Aorta (tissue), 5 donors: ENCODE results near the gene TMEM259. TPM values are rescaled to one million over a fixed set of nuclear protein-coding genes. Genes with fewer than 3 reads are reported as not detected.

Experiments
- ATAC-seq: fragments of 200-7000 bp; cut with Tn5 transposase; one replicate; pipeline ENCODE4 v1.9.1; 2022; ENCODE audit warnings: moderate library complexity; ENCODE audit not compliant: low FRiP score
- DNase-seq, 2 donors: peaks; one replicate each; pipeline ENCODE4 v3.0.0-alpha.2; 2020
- H3K27ac ChIP-seq, 2 donors: one replicate each; pipeline ENCODE4 v1.5.1; 2013; ENCODE audit warnings: low read length in 2 of 2, mild to moderate bottlenecking in 2 of 2, moderate library complexity in 2 of 2, control low read depth in 1 of 2, inconsistent platforms in 1 of 2, low read depth in 1 of 2
- H3K27me3 ChIP-seq, 2 donors: one replicate each; pipeline ENCODE4 v1.6.1; 2013; ENCODE audit warnings: control low read depth in 1 of 2, low read length in 1 of 2, mild to moderate bottlenecking in 1 of 2, moderate library complexity in 1 of 2; ENCODE audit not compliant: insufficient read depth in 2 of 2, control insufficient read depth in 1 of 2
- H3K36me3 ChIP-seq, 2 donors: one replicate each; pipeline ENCODE4 v1.6.1; 2013; ENCODE audit warnings: control low read depth in 1 of 2, low read length in 1 of 2, mild to moderate bottlenecking in 1 of 2; ENCODE audit not compliant: insufficient read depth in 2 of 2, control insufficient read depth in 1 of 2
- H3K4me1 ChIP-seq, 2 donors: one replicate each; pipeline ENCODE4 v1.6.1; 2013; ENCODE audit warnings: low read length in 2 of 2, control low read depth in 1 of 2, mild to moderate bottlenecking in 1 of 2, moderate library complexity in 1 of 2; ENCODE audit not compliant: insufficient read depth in 2 of 2, control insufficient read depth in 1 of 2
- H3K4me3 ChIP-seq, 2 donors: one replicate each; pipeline ENCODE4 v1.5.1; 2013; ENCODE audit warnings: low read length in 2 of 2, control low read depth in 1 of 2, mild to moderate bottlenecking in 1 of 2
- H3K9me3 ChIP-seq: one replicate; pipeline ENCODE4 v1.6.1; 2013; ENCODE audit warnings: mild to moderate bottlenecking, low read length; ENCODE audit not compliant: control insufficient read depth
- WGBS, 2 donors: extraction: QIAGEN DNeasy Blood & Tissue Kit; methylation state at CpG; one replicate each; pipeline ENCODE4 v1.1.7; 2013; 5-methylcytosine and 5-hydroxymethylcytosine counted together
- intact Hi-C, 2 donors: fragments of 100-400 bp; cut with DNase I; formaldehyde crosslinking; loops; one replicate each; pipeline versions ENCODE4 v1.14.2 to v1.15.0; 2022
- polyA plus RNA-seq, 2 donors: library from polyadenylated mRNA; stranded (reverse); fragments of 200-250 nt; gene quantifications; one replicate each; pipeline ENCODE4 v1.2.3, GENCODE V29; 2013
- total RNA-seq, 2 donors: library from RNA; stranded (reverse); fragmentation: NEBNext Ultra II Directional; extraction: Animal tissue kit (Norgen Biotek cat#: 25700); gene quantifications; one replicate each; pipeline ENCODE4 v1.2.1, GENCODE V29; 2021
- donor health status: healthy with polysubstance abuse.
- donor health status: Bipolar disorder and iron deficiency.
- donor health status: DM: no; HTN: no; CAD: no.
- donor health status: DM: no; HTN: no; CAD: no.
- donor health status: DM: yes; HTN: yes; CAD: no.

The TMEM259 gene
- total and polyA plus RNA-seq, 4 donors, result 50.1 to 434 (median 130) TPM

GRCh38 chr19:994516-994915, 26.4 kb downstream of the TMEM259 start:
- H3K27me3 ChIP-seq, result no peaks in the 10 kb centered on the region
- intact Hi-C loops, result no loop called here

GRCh38 chr19:993831-994393, 27.0 kb downstream of the TMEM259 start:
- Histone ChIP-seq H3K27me3 (no peaks in the 10 kb centered on the region), H3K4me1 (no peaks in the 10 kb centered on the region), H3K9me3 (no peaks in the 10 kb centered on the region), H3K27ac (no peak overlapping the region), H3K4me3 (no peak overlapping the region), H3K36me3 (no peaks in the 10 kb centered on the region)
- ATAC-seq, result no peak
- intact Hi-C loops, result no loop called here
- WGBS, 2 donors, result 88 to 90% methylated on average over 43 of the region's 43 CpGs
- no peak for DNase-seq

More at GRCh38 chr19:994516-994915, 26.4 kb downstream of the TMEM259 start:
- DNase-seq (no peak), ATAC-seq (no peak)
- Histone ChIP-seq H3K9me3 (no peaks in the 10 kb centered on the region), H3K4me3 (no peak overlapping the region), H3K27ac (no peak overlapping the region), H3K36me3 (no peaks in the 10 kb centered on the region), H3K4me1 (no peaks in the 10 kb centered on the region)
- 93 to 95% methylated on average over 18 of the region's 18 CpGs for WGBS, 2 donors

GRCh38 chr19:993361-993830, 27.5 kb downstream of the TMEM259 start:
- Histone ChIP-seq H3K9me3 (no peaks in the 10 kb centered on the region), H3K36me3 (no peaks in the 10 kb centered on the region), H3K27me3 (no peaks in the 10 kb centered on the region), H3K27ac (no peak overlapping the region), H3K4me3 (no peak overlapping the region), H3K4me1 (no peaks in the 10 kb centered on the region)
- WGBS, 2 donors, result 91 to 92% methylated on average over 16 to 17 of the region's 17 CpGs
- intact Hi-C loops, result no loop called here
- DNase-seq (no peak), ATAC-seq (no peak)

GRCh38 chr19:992670-993055, 28.3 kb downstream of the TMEM259 start:
- DNase-seq (no peak), ATAC-seq (no peak)
- no peaks in the 10 kb centered on the region for H3K9me3 ChIP-seq
- H3K27me3 ChIP-seq, result no peaks in the 10 kb centered on the region
- intact Hi-C loops, result no loop called here
- H3K36me3 ChIP-seq, result no peaks in the 10 kb centered on the region
- WGBS, 2 donors, result 93 to 95% methylated on average over 13 of the region's 13 CpGs
- no peak overlapping the region for H3K27ac ChIP-seq
- no peaks in the 10 kb centered on the region for H3K4me1 ChIP-seq
- H3K4me3 ChIP-seq, result no peak overlapping the region

- H3K4me1 ChIP-seq, result no peaks in the 10 kb centered on the region
- intact Hi-C loops, result no loop called here
- H3K9me3 ChIP-seq, result no peaks in the 10 kb centered on the region
- ATAC-seq (no peak), DNase-seq (no peak)
- no peak overlapping the region for H3K4me3 ChIP-seq
- WGBS, 2 donors, result 94% methylated on average over 33 to 42 of the region's 42 CpGs
- no peaks in the 10 kb centered on the region for H3K27me3 ChIP-seq
- no peak overlapping the region for H3K27ac ChIP-seq
- H3K36me3 ChIP-seq, result no peaks in the 10 kb centered on the region
These were observed 28.8 kb downstream of the TMEM259 start for GRCh38 chr19:991932-992669.

GRCh38 chr19:991174-991931, 29.6 kb downstream of the TMEM259 start:
- Histone ChIP-seq H3K9me3 (no peaks in the 10 kb centered on the region), H3K4me3 (no peak overlapping the region), H3K4me1 (no peaks in the 10 kb centered on the region), H3K36me3 (no peaks in the 10 kb centered on the region), H3K27me3 (no peaks in the 10 kb centered on the region), H3K27ac (no peak overlapping the region)
- ATAC-seq (no peak), DNase-seq (peak in 1 of 2 donors; percentile 50)
- intact Hi-C loops, result no loop called here
- WGBS, 2 donors, result 82 to 85% methylated on average over 30 to 47 of the region's 47 CpGs

GRCh38 chr19:990746-991145, 30.2 kb downstream of the TMEM259 start:
- 92% methylated on average over 23 of the region's 23 CpGs for WGBS, 2 donors
- no peak overlapping the region for H3K27ac ChIP-seq
- no peaks in the 10 kb centered on the region for H3K27me3 ChIP-seq
- ATAC-seq (no peak), DNase-seq (no peak)
- no peaks in the 10 kb centered on the region for H3K9me3 ChIP-seq
- intact Hi-C loops, result no loop called here
- H3K36me3 ChIP-seq, result no peaks in the 10 kb centered on the region
- H3K4me1 ChIP-seq, result no peaks in the 10 kb centered on the region
- no peak overlapping the region for H3K4me3 ChIP-seq

- Histone ChIP-seq H3K4me1 (no peaks in the 10 kb centered on the region), H3K36me3 (no peaks in the 10 kb centered on the region), H3K4me3 (no peak overlapping the region), H3K9me3 (no peaks in the 10 kb centered on the region), H3K27me3 (no peaks in the 10 kb centered on the region), H3K27ac (no peak overlapping the region)
- no peak for DNase-seq
- WGBS, 2 donors, result 81 to 85% methylated on average over 23 to 27 of the region's 27 CpGs
- intact Hi-C loops, result no loop called here
- ATAC-seq, result no peak
These were observed 30.8 kb downstream of the TMEM259 start for GRCh38 chr19:990119-990571.
